Measurements from ENCODE around the gene ME3.
A peak's percentile ranks its signal among the peaks of the same experiment; 100 is the strongest.

Gene ME3

DNA sequence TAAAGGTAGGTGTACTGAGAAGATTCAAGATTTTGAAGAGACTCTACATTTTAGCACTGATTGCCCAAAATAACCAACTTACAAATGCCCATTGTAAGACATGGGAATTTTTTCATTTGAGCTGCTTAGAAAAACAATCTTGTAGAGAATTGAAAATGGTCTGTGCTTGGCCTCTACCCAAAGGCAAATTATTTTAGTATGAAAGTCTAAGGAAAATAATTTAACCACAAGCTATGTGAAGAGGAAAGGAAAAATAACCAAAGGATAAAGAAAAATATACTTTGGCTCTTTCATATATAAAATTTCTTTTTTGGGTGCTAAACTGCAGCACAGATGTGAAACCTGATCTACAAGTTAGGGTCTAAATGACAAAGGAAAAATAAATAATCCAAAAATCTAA lies 54.9 kb downstream of the ME3 start:
- no peak for DNase-seq

DNA sequence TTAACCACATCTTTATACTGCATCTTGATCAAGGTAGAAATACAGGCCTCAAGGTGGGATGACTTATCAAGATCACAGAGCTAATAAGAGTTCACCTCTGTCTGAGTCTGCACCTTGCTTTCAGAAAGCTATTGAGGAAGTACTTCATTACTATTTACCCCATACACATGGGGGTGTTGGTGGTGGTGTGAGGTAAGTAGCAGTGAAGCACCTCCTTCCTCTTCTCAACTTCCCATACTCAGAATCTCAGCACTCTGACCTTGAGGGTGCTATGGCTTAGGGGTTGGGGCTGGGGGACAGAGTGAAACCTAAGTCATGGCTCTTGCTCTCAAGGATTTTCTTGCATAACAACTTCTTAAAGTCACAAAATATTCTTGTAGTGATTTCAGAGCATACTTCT lies 56.9 kb downstream of the ME3 start:
- no peak for DNase-seq

DNA sequence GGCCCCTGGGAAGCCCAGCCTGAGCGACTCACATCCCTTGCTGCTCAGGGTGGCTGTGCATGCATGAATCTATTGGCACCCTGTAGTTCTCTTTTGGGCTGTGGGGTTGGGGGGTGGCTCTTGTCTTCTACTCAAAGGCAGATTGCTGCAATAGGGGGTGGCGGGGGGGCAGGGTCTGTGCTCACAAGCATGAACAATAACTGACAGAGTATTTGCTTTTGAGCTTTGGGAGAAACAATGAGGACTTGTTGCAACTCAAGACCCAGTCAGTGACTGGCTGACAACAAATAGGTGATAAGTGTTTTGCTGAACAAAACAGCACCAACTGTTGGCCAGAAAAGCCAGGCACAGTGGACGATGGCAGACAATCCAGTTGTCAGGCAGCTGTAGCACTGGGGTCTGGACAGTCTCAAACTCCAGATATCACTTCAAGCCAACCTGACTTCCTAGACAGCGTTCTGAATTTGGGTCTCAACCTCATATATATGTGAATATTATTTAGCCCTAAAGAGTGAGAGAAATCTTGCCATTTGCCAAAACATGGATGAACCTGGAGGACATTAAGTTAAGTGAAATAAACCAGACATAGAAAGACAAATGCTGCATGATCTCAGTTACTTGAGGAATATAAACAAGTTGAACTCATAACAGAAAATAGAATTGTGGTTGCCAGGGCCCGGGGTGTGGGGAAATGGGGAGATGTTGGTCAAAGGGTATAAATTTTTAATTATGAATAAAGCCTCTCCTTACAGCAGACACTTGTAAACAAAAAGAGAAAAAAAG lies 61.7 kb downstream of the ME3 start:
- no peak for DNase-seq

DNA sequence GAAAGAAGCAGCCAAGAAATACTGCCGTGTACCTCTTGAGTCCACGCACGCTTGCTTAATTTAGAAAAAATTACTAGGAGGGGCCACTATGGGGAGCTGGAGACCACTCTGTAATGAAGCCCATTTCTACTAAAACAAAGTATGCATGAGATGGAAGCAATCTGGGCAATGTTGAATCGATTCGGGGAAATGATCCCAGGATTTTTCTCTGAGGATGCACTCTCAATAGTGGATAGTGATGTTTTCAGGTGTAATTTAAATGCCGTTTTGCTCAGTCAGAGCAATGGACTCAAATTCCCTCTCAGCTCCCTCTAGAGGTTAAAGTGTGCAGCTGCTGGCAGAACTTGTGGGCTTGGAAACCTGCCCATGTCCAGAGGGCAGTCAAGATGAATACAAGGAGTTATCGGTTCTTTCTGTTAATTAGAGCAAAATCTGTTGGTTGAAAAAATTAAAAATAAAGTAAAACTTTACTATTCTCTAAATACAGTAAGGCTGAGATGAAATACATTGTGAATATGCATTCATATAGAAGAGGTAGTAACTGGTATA lies 64.1 kb downstream of the ME3 start:
- no peak for DNase-seq

DNA sequence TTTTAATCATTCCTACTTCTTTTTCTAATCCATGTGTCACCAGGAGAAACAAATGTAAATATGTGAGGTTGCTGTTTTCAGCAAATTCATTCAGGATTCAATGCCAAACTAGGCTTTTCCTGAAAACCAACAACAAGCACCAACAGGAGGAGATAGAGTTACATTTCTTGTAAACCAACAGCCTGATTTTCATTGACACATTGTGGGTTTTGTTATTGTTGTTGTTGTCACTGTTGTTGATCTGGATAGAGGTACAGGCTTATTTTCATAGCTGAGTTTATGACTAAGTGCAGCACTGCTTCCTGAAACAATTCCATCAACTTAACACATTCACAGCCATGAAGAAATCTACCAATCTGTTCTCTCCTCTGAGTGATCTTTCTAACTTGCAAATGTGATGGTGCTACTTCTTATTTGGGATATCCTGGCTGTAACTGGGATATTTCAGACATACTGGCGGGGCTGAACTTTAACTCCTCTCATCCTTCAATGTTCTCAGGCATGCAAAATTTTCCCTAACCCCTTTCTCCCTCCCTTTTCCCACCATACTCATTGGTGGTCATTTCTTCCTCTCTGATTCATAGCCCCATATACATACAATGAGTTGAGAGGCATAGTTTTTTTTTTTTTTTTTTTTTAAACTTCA lies 65.5 kb downstream of the ME3 start:
- no peak for DNase-seq

DNA sequence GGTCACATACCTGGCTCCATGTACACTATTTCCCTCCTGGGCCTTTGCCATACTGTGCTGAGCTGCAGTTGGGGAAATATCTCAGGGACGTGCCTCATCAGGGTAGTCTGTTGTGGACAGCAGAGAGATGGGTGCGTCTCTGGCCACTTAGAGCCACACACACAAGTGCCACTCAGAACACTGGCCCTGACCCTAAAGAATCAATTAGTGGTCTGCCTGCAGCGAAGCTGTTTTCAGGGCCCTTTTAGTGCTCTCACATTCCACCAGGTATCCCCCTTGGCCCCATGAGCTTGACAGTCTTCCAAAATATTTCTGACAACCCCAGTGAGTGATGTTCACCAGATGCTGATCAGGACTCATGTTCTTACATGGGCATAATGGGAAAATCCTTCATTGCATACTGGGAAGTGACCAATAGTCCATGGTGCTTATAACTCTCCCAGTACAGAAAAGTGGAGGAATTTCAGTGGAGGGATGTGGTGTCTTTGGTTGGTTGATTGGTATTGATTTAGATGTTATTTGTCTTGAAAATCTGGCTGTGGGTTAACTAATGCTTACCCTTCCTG lies 66.1 kb downstream of the ME3 start:
- DNase-seq: no peak

DNA sequence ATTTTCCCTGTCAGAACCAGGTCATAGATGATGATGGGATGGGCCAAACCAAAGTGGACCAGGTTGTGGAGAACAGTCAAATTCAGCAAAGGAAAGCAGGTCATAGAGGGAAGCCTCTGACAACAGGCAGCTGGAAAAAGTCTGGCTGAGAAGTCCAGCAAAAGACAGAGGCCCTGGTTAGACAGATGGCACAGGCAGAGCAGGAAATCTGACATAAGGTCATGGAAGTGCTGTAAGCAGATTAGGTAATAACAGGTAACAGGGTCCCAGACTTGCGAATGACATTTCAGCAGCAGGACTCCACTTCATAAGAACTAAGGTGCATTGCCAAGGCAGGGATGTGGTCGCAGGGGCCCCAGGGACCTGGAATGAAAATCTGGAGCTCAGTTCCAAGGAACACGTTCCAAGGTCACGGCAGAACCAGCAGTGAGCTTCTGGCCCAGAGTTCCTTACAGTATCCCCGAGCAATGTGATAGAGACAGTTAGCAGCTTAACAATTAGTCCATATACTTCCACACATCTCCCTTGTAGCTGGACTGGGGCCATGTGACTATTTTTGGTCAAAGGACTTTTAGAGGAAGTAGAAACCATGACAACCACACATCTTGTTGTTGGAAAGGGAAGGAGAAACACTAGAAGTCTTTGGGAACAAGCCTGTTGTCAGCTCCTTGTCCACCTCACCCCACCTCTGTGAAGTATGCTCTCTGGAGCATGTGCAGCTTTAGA lies 75.4 kb downstream of the ME3 start:
- DNase-seq: no peak

DNA sequence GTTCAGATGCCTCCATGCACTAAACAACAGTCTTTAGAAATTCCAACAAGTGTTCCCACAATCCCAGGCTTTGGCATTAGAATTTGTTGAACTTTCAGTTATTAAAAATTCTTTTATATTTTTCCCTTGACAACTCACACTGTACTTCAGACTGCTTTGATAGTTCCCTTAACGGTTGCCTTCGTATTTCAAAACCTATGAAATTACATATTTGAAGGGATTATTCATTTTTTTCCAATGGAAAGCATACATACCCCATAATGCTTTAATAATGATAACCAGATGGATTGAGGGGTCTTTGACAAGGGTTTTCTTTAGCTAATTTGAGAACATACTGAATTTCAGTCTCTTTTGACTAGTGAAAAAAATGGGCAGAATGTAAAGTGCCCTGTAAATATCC lies 76.5 kb downstream of the ME3 start:
- no peak for DNase-seq

DNA sequence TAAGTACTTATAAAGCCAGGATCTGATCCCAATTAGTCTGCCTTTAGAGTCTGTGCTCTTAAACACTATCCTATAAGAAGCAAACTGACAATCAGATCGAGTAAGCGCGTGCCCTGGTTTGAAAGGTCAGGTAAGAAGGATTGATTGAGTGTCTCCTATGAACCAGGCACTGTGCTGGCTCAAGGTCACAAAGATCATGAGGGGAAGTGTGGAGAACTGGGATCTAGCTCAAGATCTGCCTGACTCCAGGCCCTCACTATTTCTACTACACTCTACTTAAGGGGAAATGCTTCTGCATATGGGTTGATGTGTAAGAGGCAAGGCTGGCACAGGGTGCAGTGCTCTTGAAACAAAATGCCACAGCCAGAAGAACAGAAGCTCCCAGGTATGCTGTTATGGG lies 77.0 kb downstream of the ME3 start:
- no peak for DNase-seq

DNA sequence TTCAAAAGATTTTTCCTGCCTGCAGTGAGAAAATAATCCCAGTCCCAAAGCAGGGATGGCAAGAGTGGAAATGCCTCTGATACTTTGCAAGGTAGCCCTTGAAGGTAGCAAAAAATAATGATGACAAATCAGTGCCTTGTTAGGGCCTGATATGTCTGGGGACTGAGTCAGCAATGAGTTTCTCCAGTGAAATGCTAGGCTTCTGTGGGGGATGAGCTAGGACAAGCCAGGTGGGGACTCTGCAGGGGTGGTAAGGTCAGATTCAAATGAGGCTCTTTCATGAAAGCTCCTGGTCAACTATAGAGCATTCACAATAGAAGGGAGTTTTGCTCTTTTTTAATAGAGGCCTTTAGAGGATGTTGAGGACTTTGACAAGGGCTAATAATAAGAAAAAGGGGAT lies 77.7 kb downstream of the ME3 start:
- no peak for DNase-seq

DNA sequence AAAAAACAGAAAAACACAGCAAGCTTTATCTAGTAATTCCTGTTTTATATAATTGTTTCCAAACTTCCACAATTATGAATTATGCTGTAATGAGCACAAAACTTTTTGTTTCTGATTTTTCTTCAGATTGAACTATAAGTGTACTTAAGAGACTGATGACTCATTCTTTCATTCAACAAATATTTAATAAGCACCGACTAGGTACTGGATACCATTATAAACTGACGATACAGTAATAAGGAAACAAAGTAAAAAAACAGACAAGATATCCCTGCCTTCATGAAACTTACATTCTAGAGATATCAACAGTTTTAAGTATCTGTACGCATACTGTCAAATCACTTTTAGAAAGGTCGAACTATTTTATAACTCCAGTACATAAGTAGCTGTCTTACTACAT lies 78.6 kb downstream of the ME3 start:
- no peak for DNase-seq

DNA sequence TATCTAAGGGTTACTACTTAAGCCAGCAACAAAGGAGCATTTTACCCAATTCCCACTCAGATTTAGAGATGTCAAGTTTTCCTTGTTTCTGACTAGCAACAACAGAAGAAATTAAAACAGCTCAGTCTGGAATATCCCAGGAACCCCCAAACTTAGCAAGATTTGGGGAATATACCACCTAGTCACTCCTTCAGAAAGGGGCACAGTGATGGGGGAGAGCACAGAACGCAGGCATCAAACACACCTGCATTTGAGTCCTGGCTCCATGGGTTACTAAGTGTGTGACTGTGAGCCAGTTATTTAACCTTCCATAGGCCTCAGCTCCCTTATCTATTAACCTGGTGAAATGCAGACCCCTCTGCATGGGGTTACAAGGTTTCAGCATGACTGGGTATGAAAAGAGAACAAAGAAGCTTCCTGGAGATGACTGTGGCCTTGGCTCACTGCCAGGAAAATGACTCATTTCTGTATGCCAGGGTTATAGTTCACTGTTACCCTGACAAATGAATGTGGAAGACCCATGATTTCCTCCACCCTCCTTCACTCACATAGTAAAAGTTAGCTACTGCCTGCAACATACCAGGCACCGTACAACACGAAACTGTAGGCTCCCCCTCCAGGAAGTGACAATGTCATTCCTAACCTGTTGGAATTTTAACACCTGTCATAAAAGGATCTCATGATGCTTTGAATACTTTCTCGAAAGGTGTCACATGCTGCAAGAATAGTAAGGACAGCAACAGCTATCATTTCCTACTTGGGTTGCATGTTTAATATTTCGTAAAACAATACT lies 79.6 kb downstream of the ME3 start:
- DNase-seq: peak; percentile 85

DNA sequence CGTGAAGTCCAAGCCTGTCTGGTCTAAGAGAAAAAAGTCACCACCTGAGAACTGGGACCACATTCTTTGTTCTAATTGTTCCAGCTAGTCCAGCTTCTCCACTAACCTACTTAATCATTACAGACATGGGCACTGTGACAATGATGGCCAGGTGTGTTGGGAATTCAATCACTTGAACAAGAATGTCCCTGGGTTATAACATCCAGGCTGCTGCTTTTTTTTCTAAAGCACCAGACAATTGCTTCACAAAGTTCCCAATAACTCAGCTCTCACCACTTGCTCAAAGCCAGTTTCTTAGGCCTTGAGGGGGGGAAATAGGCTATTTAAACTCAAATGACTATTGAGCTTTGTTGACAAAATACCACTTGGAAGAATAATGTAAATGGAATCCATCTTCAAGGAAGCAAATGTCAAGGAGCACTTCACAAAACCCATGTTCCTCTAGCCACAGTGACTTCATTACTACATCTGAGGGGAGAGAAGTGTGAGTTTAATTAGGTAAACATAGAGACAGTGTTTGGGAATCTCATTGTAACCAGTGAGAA lies 80.3 kb downstream of the ME3 start:
- no peak for DNase-seq

DNA sequence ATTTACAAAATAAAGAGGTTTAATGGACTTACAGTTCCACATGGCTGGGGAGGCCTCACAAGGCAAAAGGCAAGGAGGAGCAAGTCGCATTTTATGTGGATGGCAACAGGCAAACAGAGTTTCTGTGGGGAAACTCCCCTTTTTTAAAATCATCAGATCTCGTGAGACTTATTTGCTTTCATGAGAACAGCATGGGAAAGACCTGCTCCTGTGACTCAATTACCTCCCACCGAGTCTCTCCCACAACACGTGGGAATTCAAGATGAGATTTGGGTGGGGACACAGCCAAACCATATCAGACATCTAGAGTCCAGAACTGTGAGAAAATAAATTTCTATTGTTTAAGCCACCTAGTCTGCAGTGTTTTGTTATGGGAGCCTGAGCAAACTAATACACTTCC lies 80.8 kb downstream of the ME3 start:
- no peak for DNase-seq

DNA sequence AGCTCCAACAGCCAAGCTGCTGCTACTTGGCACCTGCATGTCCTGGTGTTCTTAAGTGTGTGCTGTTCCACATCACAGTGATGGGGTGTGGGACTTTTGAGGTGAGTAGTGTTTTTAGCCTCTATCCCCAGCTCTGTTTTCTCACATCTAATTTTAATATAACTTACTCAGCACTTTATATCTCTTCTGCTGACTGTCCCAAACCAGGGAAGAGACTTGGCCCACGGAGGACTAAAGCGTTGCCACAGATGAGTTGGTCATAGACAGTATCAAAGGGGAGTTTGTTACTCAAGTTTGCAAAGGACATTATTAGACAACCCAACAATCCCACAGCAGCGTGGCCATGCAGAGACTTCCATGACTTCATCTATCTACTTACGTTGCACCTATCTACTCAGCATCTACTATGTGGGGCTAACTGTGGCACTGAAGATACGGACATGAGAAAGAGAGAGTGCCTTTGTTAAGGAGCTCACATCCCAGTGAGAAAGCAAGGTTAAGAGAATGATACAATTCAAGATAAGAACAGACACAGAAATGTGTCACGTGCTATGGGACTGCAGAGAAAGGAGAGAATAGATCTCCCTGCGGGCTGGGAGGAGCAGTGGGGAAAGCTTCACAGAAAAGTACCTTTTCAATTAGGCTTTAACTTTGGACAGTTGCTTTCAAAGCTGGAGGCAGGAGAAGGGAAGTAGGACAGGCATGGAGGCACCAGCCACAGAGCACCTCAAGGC lies 82.4 kb downstream of the ME3 start:
- DNase-seq: no peak

DNA sequence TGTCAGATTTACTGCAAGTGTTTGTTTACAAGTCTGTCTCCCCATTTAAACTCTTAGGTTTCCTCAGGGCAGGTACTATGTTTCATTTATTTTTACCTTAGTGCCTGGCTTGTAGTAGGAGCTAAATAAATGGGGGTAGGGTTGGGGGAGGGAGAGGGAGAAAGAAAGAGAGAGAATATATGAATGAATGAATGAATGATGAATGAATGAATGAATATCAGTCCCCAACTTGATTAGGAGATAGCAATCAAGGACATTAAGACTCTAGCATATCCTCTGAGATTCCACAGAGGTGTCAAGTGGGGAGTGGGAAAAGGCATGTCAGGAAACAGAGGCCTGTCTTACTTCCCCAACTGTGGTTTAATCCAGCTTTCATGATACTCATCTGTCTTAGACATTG lies 83.2 kb downstream of the ME3 start:
- no peak for DNase-seq

DNA sequence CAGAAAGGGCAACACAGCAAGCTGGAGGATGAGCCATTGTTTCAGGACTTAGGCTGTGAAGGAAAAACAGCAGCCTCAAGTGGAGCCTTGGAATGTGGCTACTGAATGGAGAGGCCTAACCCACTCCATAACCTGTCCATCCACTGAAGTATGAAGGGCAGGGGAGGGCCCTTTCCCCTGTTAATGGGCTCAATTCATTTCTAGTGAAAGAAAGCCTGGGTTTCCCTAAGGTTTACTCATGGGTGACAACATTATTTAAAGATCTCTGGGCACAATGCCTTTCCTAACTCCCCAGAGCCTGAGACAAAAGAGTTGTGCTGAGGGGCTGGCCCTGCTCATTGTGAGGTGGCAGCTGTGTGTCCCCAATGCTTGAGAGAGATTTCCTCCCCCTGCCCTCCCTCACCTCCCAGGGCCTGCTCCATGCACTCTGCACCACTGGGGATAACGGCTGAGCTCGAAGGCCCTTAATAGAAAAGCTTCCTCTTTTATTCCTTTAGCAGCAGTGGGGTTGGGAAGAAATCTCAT lies 83.8 kb downstream of the ME3 start:
- DNase-seq: no peak

DNA sequence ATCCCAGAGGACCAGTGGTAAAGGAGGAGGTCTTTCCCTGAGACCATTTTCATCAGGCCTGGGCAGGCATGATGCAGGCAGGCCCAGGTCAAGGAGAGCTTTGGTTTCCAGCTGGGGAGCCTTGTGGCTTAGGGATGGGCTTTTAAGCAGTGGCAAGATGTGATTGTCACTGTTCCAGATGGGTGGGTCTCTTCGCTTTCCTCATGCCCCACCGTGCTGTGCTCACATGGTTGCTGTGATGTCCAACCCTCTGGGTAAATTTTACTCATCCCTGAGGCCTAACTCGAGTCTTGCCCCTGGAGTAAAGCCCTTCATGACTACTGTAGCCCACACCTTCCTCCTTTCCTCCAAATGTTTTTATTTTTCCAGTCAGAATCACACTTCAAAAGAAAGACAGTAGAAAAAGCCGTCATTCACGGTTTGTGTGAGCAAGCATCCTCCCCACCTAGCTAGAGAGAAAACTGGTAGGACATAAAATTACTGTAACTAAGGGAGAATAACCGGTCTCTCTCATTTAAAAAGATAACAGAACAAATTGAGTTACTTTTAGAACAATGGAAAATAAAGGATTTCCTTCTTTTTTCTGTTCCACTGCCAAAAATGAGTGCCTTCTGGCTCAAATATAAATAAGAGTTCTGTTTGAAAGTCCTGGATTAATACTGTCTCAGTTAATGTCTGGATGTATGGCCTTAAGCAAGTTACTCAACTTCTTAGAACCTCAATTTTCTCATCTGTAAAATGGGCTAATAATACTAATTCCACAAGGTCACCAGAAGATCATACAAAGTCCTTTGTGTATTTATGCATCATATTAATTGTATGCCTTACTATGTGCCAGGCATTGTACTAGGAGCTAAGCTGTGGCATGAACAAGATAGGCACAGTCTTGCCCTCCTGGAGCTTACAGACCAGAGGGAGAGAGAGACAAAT lies 84.9 kb downstream of the ME3 start:
- DNase-seq: no peak

DNA sequence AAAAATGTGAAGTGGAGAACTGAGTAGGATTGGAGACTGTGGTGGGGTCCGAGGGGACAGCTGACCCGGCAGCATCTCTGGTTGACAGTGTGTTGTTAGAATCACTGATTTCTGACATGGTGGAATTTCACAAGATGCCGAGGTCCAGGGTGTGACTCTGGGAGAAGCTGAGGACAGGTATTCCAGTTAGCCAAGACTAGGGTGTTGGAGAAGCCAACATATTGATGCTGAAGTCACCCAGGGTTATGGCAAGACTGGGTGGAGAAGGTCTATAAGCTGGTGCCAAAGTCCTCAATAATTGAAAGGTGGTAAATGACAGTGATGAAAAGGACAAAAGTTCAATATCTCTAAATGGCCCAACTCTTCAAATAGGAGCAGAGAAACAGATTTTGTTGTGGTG lies 86.1 kb downstream of the ME3 start:
- DNase-seq: no peak

DNA sequence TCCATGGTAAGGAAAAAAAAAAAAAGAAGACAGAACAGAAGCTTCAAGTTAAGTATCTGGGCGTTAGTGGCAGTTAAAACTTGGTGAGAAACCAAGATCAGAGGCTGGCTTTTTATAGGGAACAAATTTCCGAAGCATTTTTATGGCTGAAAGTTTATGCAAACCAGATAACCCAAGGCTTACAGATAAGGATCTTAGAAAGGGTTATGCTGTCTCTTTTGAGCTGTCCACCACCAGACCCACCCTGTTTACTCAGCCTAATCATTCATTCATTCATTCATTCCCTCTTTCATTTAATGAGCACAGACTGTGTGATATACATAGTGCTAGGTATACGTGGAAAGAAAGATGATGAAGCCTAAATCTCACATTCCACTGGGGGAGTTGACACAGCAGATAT lies 89.5 kb downstream of the ME3 start:
- no peak for DNase-seq
